ENCODE measurements around the gene NDN. TPM values are rescaled to one million over a fixed set of nuclear protein-coding genes. Genes with fewer than 3 reads are reported as not detected.
A peak's percentile ranks its signal among the peaks of the same experiment; 100 is the strongest.
"Not testable (repeated sequence)": the region's sequence is repeated elsewhere in the genome, so short reads cannot be mapped to it uniquely, and the experiment has no call there.

Gene NDN
- 1 to 10 TPM; 1.6 to 2.3 TPM for total RNA-seq

GRCh38 chr15:23687143-23687470, at the start of gene NDN:
TSS of gene NDN (minus strand) at chr15:23687305. CDS start at chr15:23687217, 88 bp downstream.
- Mint-ChIP-seq H3K27ac (no peak within 1 kb of the TSS), H3K4me3 (peak within 1 kb of the TSS; percentile 50), H3K9me3 (no peaks in the 10 kb centered on the region), H3K4me1 (ENCODE audit: low read depth) (peaks cover 2% of the 10 kb centered on the region), H3K27me3 (ENCODE audit: low read depth) (peaks cover 9% of the 10 kb centered on the region), H3K36me3 (ENCODE audit: low read depth) (no peaks in the 10 kb centered on the region)
- intact Hi-C loops (cut with micrococcal nuclease) = no loop called here
- CTCF ChIA-PET = interaction anchor here (0.6 kb wide), 1 partner anchor 283 kb away, joined by 3 read pairs; no protein-coding TSS in a partner anchor
- DNase-seq = peak; percentile 9

DNA sequence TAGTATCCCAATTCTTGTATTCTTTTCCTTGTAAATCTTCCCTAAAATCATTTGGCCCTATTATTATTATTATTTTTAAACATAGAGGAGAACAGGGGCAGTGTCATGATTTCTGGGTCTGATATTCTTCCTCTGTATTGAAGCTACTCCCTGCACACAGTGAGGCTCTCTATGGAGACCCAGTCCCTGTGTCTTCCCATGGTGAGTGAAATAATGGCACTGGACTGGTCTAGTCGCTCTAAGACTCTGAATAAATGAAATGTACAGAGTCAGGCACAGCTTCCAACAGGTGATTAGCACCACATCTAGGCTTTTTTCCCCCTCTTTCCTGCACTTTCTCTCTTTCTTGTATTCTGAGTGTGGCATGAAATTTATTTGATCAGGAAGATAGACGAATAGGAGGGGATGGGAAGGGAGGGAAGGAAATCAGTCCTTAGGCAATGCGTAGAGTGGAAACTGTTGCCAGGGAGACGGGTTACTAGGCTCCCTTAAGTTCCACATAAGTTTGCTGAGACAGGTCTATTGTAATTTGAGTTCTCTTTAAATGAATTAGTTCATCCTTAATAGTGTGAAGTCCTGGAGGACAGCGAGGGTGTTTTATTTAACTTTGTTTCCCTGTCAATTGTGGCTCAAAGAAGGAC, 49.0 kb upstream of the NDN start:
- Mint-ChIP-seq H3K27ac (no peak overlapping the region), H3K4me1 (ENCODE audit: low read depth) (no peaks in the 10 kb centered on the region), H3K4me3 (no peak overlapping the region), H3K9me3 (peaks cover 8% of the 10 kb centered on the region), H3K36me3 (ENCODE audit: low read depth) (no peaks in the 10 kb centered on the region), H3K27me3 (ENCODE audit: low read depth) (no peaks in the 10 kb centered on the region)
- intact Hi-C loops (cut with micrococcal nuclease) = no loop called here
- CTCF ChIA-PET = no interaction called here
- no peak for DNase-seq

DNA sequence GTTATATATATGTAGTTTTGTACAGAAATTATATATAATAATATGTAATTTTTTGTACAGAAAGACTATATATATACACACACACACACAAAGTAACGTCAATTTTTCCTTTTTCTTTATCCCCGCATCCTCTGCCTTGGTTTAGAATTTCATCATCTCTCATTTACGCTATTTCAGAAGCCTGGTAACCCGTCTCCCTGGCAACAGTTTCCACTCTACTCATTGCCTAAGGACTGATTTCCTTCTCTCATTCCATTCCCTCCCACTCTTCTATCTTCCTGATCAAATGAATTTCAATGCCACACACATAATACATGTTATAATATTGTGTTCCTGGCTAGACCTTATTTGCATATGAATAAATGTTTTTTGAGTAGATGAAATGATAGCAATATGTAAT, 47.8 kb upstream of the NDN start:
- DNase-seq = no peak
- CTCF ChIA-PET = no interaction called here
- H3K27me3 Mint-ChIP-seq (ENCODE audit: low read depth) = no peaks in the 10 kb centered on the region
- no peaks in the 10 kb centered on the region for H3K36me3 Mint-ChIP-seq (ENCODE audit: low read depth)
- H3K9me3 Mint-ChIP-seq = peaks cover 4% of the 10 kb centered on the region
- intact Hi-C loops (cut with micrococcal nuclease) = no loop called here
- H3K27ac Mint-ChIP-seq = no peak overlapping the region
- H3K4me3 Mint-ChIP-seq = no peak overlapping the region
- no peaks in the 10 kb centered on the region for H3K4me1 Mint-ChIP-seq (ENCODE audit: low read depth)

GRCh38 chr15:23713874-23714656, 27.0 kb upstream of the NDN start:
- DNase-seq; intact Hi-C loops (cut with micrococcal nuclease); H3K27ac Mint-ChIP-seq; H3K27me3 Mint-ChIP-seq (ENCODE audit: low read depth); H3K4me3 Mint-ChIP-seq; H3K36me3 Mint-ChIP-seq (ENCODE audit: low read depth); H3K4me1 Mint-ChIP-seq (ENCODE audit: low read depth); CTCF ChIA-PET; H3K9me3 Mint-ChIP-seq: not testable (repeated sequence)

DNA sequence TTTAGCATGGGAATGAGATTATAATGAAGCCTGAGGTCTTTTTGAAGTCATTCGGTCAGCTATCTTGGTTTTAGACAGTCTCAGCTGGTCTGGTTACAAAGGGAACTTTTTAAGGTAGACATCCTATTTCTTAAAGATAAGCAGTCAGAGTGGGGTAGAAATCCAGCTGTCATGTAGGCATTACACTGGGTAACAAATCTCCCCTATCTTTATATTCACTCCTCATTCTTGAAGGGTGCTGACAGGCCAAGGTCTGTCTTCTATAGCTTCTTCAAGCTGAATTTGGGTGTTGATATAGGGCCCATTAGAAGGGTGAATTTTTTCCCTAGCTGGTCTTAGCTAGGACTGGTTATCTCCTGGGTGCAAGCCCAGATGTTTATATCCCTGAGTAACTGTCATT, 21.2 kb upstream of the NDN start:
- Mint-ChIP-seq H3K36me3 (ENCODE audit: low read depth) (no peaks in the 10 kb centered on the region), H3K27ac (no peak overlapping the region), H3K4me3 (no peak overlapping the region), H3K4me1 (ENCODE audit: low read depth) (no peaks in the 10 kb centered on the region), H3K27me3 (ENCODE audit: low read depth) (no peaks in the 10 kb centered on the region), H3K9me3 (peaks cover 1% of the 10 kb centered on the region)
- intact Hi-C loops (cut with micrococcal nuclease) = no loop called here
- DNase-seq = no peak
- CTCF ChIA-PET = interaction anchor here (0.6 kb wide), 1 partner anchor 972 kb away, joined by 3 read pairs; no protein-coding TSS in a partner anchor

- DNase-seq = no peak
- no peak overlapping the region for H3K27ac Mint-ChIP-seq
- H3K4me3 Mint-ChIP-seq = no peak overlapping the region
- H3K27me3 Mint-ChIP-seq (ENCODE audit: low read depth) = no peaks in the 10 kb centered on the region
- no peaks in the 10 kb centered on the region for H3K4me1 Mint-ChIP-seq (ENCODE audit: low read depth)
- CTCF ChIA-PET = no interaction called here
- H3K9me3 Mint-ChIP-seq = no peaks in the 10 kb centered on the region
- H3K36me3 Mint-ChIP-seq (ENCODE audit: low read depth) = no peaks in the 10 kb centered on the region
- intact Hi-C loops (cut with micrococcal nuclease) = no loop called here
These were observed 8.2 kb upstream of the NDN start for GRCh38 chr15:23695282-23695681.

- H3K36me3 Mint-ChIP-seq (ENCODE audit: low read depth) = no peaks in the 10 kb centered on the region
- no peak for DNase-seq
- H3K27me3 Mint-ChIP-seq (ENCODE audit: low read depth) = peaks cover 3% of the 10 kb centered on the region
- H3K4me3 Mint-ChIP-seq = no peak overlapping the region
- no peaks in the 10 kb centered on the region for H3K9me3 Mint-ChIP-seq
- CTCF ChIA-PET = no interaction called here
- no peak overlapping the region for H3K27ac Mint-ChIP-seq
- intact Hi-C loops (cut with micrococcal nuclease) = no loop called here
- no peaks in the 10 kb centered on the region for H3K4me1 Mint-ChIP-seq (ENCODE audit: low read depth)
These were observed 7.5 kb upstream of the NDN start for GRCh38 chr15:23694592-23694991.

DNA sequence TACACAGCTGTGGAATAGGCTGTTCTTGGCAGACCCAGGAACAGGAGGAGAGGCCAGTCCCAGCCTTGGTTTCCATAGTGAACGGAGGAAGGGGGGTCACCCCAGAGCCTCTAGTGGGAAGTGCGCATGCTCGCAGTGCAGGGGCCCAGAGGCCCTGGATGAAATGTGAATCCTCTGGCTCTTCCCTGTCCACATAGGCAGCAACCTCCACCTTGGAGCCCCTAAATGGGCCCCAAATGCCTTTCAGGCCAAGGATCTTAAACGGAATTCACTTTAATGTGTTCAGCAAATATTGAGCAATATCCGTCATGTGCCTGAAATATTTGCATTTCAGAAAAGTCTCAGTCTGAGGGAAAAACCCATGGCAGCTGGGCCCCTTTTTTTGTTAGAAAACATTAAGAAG, 3.3 kb upstream of the NDN start:
- intact Hi-C loops (cut with micrococcal nuclease) = no loop called here
- no peak overlapping the region for H3K4me3 Mint-ChIP-seq
- peaks cover 9% of the 10 kb centered on the region for H3K27me3 Mint-ChIP-seq (ENCODE audit: low read depth)
- no peaks in the 10 kb centered on the region for H3K36me3 Mint-ChIP-seq (ENCODE audit: low read depth)
- no peak for DNase-seq
- no peaks in the 10 kb centered on the region for H3K9me3 Mint-ChIP-seq
- H3K27ac Mint-ChIP-seq = no peak overlapping the region
- CTCF ChIA-PET = no interaction called here
- H3K4me1 Mint-ChIP-seq (ENCODE audit: low read depth) = peaks cover 2% of the 10 kb centered on the region

DNA sequence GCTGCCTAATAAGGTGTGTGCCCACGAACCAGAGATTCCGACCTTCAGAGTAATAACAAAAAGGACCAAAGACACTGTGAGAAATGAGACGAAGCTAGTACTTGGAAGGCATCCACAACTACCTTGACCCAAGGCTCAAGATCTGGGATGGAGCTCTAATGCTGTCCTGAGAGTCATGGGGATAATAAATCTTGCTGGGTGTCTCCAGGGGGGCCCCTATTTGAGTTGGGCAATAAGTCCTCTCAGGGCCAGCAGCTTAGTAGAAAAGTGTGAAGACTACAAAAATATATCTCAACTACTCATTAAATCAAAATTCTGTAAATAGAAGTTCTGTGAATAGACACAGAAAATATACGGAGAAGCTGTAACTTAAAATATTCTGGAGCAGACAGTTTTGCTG, 2.9 kb upstream of the NDN start:
- no peaks in the 10 kb centered on the region for H3K9me3 Mint-ChIP-seq
- H3K27me3 Mint-ChIP-seq (ENCODE audit: low read depth) = peaks cover 9% of the 10 kb centered on the region
- CTCF ChIA-PET = no interaction called here
- H3K4me3 Mint-ChIP-seq = no peak overlapping the region
- H3K4me1 Mint-ChIP-seq (ENCODE audit: low read depth) = peaks cover 2% of the 10 kb centered on the region
- intact Hi-C loops (cut with micrococcal nuclease) = no loop called here
- DNase-seq = no peak
- H3K27ac Mint-ChIP-seq = no peak overlapping the region
- no peaks in the 10 kb centered on the region for H3K36me3 Mint-ChIP-seq (ENCODE audit: low read depth)

GRCh38 chr15:23686466-23687142, 501 bp downstream of the NDN start:
- CTCF ChIA-PET = interaction anchor here (0.6 kb wide), 1 partner anchor 282 kb away, joined by 3 read pairs; no protein-coding TSS in a partner anchor
- H3K27me3 Mint-ChIP-seq (ENCODE audit: low read depth) = peaks cover 9% of the 10 kb centered on the region

DNA sequence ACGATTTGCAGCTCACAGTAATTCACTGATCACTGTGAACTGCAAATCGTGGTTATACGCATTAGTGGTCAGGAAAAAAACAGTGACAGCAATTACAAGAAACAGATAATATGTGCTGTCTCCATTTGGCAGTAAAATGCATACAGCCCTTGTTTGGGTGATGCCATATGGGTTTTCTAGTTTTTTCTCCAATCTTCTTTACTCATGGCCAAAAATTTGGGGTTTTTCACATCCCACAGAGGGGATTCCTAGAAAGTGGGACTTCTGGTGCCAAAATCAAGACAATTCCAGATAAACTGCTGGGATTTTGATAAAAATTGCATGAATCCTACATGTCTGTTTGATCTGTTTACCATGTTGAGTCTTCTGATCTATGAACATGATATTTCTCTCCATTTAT, 15.6 kb downstream of the NDN start:
- Mint-ChIP-seq H3K4me1 (ENCODE audit: low read depth) (no peaks in the 10 kb centered on the region), H3K27ac (no peak overlapping the region), H3K27me3 (ENCODE audit: low read depth) (no peaks in the 10 kb centered on the region), H3K4me3 (no peak overlapping the region), H3K9me3 (no peaks in the 10 kb centered on the region), H3K36me3 (ENCODE audit: low read depth) (no peaks in the 10 kb centered on the region)
- CTCF ChIA-PET = interaction anchor here (0.7 kb wide), 1 partner anchor 22 kb away, joined by 3 read pairs; no protein-coding TSS in a partner anchor
- DNase-seq = no peak
- intact Hi-C loops (cut with micrococcal nuclease) = no loop called here

More at GRCh38 chr15:23686466-23687142, 501 bp downstream of the NDN start:
- intact Hi-C loops (cut with micrococcal nuclease) = no loop called here
- Mint-ChIP-seq H3K27ac (no peak overlapping the region), H3K9me3 (no peaks in the 10 kb centered on the region), H3K36me3 (ENCODE audit: low read depth) (no peaks in the 10 kb centered on the region), H3K4me3 (peak overlapping the region; percentile 50), H3K4me1 (ENCODE audit: low read depth) (peaks cover 2% of the 10 kb centered on the region)
- DNase-seq = no peak

GRCh38 chr15:23670970-23671369, 16.1 kb downstream of the NDN start:
- CTCF ChIA-PET = no interaction called here
- Mint-ChIP-seq H3K9me3 (no peaks in the 10 kb centered on the region), H3K4me1 (ENCODE audit: low read depth) (no peaks in the 10 kb centered on the region), H3K4me3 (no peak overlapping the region), H3K36me3 (ENCODE audit: low read depth) (no peaks in the 10 kb centered on the region), H3K27me3 (ENCODE audit: low read depth) (no peaks in the 10 kb centered on the region), H3K27ac (no peak overlapping the region)
- DNase-seq = no peak
- intact Hi-C loops (cut with micrococcal nuclease) = no loop called here

DNA sequence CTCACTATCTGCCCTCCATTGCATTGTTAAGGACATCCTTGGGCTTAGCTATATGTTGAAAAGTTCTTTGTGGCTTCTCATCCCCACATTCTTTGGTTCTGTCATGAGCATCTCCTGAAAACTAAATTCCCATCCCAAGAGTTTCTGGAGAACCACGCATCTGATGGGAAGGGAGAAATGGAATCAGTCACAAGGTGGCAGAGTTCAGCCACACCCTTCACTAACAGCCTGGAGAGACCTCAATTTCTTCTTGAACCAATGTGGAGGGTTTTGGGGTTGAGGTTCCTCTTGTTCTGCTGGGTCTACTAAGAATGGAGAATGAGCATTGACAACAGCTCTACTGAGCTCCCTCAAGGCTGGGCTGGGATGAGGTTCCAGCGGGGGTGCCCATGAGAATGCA, 23.9 kb downstream of the NDN start:
- Mint-ChIP-seq H3K27me3 (ENCODE audit: low read depth) (no peaks in the 10 kb centered on the region), H3K9me3 (no peaks in the 10 kb centered on the region), H3K4me1 (ENCODE audit: low read depth) (no peaks in the 10 kb centered on the region), H3K36me3 (ENCODE audit: low read depth) (no peaks in the 10 kb centered on the region), H3K27ac (no peak overlapping the region), H3K4me3 (no peak overlapping the region)
- CTCF ChIA-PET = no interaction called here
- intact Hi-C loops (cut with micrococcal nuclease) = no loop called here
- no peak for DNase-seq

Data from activated naive CD4-positive, alpha-beta T cell treated with anti-CD3 and anti-CD28 coated beads for 36 hours (primary cell).